H1 (cell line): ENCODE data around the gene RANBP17. TPM values are rescaled to one million over a fixed set of nuclear protein-coding genes. Genes with fewer than 3 reads are reported as not detected.

Source experiments
- RBBP5 ChIP-seq: IDR thresholded peaks from 2 replicates; pipeline ENCODE4 v1.7.1; 2012; ENCODE audit warnings: low read depth, mild to moderate bottlenecking, inconsistent platforms, low read length, moderate library complexity, borderline replicate concordance
- SRF ChIP-seq: IDR thresholded peaks from 2 replicates; pipeline ENCODE4 v1.6.1; 2011; ENCODE audit warnings: mild to moderate bottlenecking, low read depth, low read length, moderate library complexity
- TAF7 ChIP-seq: optimal IDR thresholded peaks from 2 replicates; pipeline ENCODE3; 2011; ENCODE audit warnings: low read depth, mild to moderate bottlenecking, inconsistent platforms, low read length, moderate library complexity, borderline replicate concordance
- TEAD4 ChIP-seq: IDR thresholded peaks from 2 replicates; pipeline ENCODE4 v1.6.1; 2012; ENCODE audit warnings: low read depth, low read length, inconsistent platforms, mixed read lengths
- polyA plus RNA-seq, 7 experiments: library from polyadenylated mRNA; depleted of rRNA in 3 of 7; stranded (reverse) in 5 of 7; unstranded in 2 of 7; fragments of >200 nt in 5 of 7; fragments of 200-250 nt in 2 of 7; gene quantifications; 1 replicate in 5 of 7; 2 replicates in 1 of 7; 4 replicates in 1 of 7; pipeline versions ENCODE4 v1.2.1 to v1.2.3, GENCODE V29; 2011 to 2013; ENCODE audit warnings: missing spikeins in 2 of 7, mixed read lengths in 2 of 7
- total RNA-seq: library from RNA; stranded (reverse); fragmentation: NEBNext Ultra II Directional; extraction: Animal tissue kit (Norgen Biotek cat#: 25700); gene quantifications from 2 replicates; pipeline ENCODE4 v1.2.1, GENCODE V29; 2021

RANBP17 gene
- total and polyA plus RNA-seq, 2 of the 8 experiments (the other 6 are each of a cell fraction or from before 2014, with no cell fraction given), result 8.6 to 21.3 TPM

DNA sequence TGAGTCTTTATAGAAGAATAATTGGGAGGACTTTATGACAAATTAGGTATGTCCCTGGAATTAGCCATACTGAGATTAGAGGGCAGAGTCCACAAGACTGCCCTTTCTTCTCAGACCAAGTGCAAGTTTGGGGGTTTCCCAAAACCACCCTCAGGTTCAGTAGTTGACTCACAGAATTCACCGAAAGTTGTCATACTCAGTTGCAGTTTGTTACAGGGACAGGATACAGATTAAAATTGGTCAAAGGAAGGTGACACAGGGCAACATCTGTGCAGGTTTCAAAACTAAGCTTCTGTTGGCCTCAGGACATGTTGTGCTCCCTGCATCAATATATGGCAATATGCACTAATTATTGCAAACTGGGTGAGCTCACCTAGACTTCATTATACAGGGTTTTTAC, 3.8 kb downstream of the RANBP17 start (continued):
- no peak for TF ChIP-seq TAF7
- no peak for TF ChIP-seq TEAD4
- TF ChIP-seq SRF, result no peak
- TF ChIP-seq RBBP5, result no peak
- TF ChIP-seq, all 59 proteins: peak for 0
